ENCODE measurements around the gene EPSTI1.

EPSTI1 gene

GRCh38 chr13:42876887-42877545 lies 115.0 kb downstream of the EPSTI1 start:
- peak overlapping the region in 1 of 2 donors; percentile 3 for H3K4me3 ChIP-seq (replicated peaks in 1 of 2; ENCODE audit: low read depth in 2 of 2, low read length in 2 of 2)
- TF ChIP-seq, protein P1, sequence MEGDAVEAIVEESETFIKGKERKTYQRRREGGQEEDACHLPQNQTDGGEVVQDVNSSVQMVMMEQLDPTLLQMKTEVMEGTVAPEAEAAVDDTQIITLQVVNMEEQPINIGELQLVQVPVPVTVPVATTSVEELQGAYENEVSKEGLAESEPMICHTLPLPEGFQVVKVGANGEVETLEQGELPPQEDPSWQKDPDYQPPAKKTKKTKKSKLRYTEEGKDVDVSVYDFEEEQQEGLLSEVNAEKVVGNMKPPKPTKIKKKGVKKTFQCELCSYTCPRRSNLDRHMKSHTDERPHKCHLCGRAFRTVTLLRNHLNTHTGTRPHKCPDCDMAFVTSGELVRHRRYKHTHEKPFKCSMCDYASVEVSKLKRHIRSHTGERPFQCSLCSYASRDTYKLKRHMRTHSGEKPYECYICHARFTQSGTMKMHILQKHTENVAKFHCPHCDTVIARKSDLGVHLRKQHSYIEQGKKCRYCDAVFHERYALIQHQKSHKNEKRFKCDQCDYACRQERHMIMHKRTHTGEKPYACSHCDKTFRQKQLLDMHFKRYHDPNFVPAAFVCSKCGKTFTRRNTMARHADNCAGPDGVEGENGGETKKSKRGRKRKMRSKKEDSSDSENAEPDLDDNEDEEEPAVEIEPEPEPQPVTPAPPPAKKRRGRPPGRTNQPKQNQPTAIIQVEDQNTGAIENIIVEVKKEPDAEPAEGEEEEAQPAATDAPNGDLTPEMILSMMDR (IDR thresholded peaks at IDR 0.05; ENCODE audit: low read depth, low read length): no peak
- DNase-seq (ENCODE audit: low read depth in 2 of 2): peak; percentile 85 to 88

DNA sequence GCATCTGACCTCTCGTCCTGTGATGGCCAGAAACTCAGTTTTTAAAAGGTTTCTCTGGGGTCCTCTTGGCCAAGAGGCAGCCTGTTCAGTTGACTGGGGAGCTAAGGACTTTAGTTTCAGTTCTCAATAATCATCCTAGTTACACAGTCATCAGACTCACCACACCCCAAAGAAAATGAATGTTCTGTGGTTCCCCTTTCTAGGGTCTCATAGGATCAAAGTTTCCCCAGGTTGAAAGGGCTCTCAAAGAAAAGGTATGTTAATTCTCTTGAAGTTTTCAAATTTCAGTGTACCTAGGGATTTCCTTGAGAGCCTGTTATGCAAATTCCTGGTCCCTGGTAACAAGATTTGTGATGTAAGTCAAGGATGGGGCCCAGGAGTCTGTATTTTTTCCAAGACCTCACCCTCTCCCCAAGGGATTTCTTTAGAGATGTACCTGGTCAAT lies 115.7 kb downstream of the EPSTI1 start:
- TF ChIP-seq, protein P1 (IDR thresholded peaks at IDR 0.05; ENCODE audit: low read depth, low read length): no peak
- DNase-seq (ENCODE audit: low read depth in 2 of 2): peak; percentile 22 to 45
- H3K4me3 ChIP-seq (replicated peaks in 1 of 2; ENCODE audit: low read depth in 2 of 2, low read length in 2 of 2): no peak overlapping the region

GRCh38 chr13:42875475-42876269 lies 116.4 kb downstream of the EPSTI1 start:
- no peak overlapping the region for H3K4me3 ChIP-seq (replicated peaks in 1 of 2; ENCODE audit: low read depth in 2 of 2, low read length in 2 of 2)
- TF ChIP-seq, protein P1 (IDR thresholded peaks at IDR 0.05; ENCODE audit: low read depth, low read length): peak; percentile 38
- DNase-seq (ENCODE audit: low read depth in 2 of 2): peak; percentile 64 to 85

GRCh38 chr13:42874221-42874620 lies 117.8 kb downstream of the EPSTI1 start:
- TF ChIP-seq, protein P1 (IDR thresholded peaks at IDR 0.05; ENCODE audit: low read depth, low read length): no peak
- DNase-seq (ENCODE audit: low read depth in 2 of 2): peak in 1 of 2 donors; percentile 45
- H3K4me3 ChIP-seq (replicated peaks in 1 of 2; ENCODE audit: low read depth in 2 of 2, low read length in 2 of 2): no peak overlapping the region

DNA sequence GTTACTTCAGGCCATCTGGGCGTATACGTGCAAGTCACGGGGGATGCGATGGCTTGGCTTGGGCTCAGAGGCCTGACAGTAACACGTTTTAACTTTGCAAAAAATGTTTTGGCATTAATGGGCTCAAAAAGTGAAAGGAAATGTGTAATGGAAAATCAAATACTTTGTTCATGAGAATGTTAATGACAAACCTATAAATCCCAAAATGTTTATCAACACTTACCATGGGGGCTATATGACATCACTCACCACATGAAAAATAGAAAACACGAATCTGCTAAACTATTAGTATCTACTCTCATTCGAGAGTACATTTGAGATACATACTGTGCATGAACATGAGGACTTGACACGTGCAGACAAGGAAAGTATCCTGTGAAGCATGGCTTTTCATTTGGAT lies 119.0 kb downstream of the EPSTI1 start:
- H3K4me3 ChIP-seq (replicated peaks in 1 of 2; ENCODE audit: low read depth in 2 of 2, low read length in 2 of 2): no peak overlapping the region
- no peak for DNase-seq (ENCODE audit: low read depth in 2 of 2)
- TF ChIP-seq, protein P1 (IDR thresholded peaks at IDR 0.05; ENCODE audit: low read depth, low read length): no peak

GRCh38 chr13:42867232-42867631 lies 124.8 kb downstream of the EPSTI1 start:
- TF ChIP-seq, protein P1 (IDR thresholded peaks at IDR 0.05; ENCODE audit: low read depth, low read length): no peak
- H3K4me3 ChIP-seq (replicated peaks in 1 of 2; ENCODE audit: low read depth in 2 of 2, low read length in 2 of 2): no peak overlapping the region
- no peak for DNase-seq (ENCODE audit: low read depth in 2 of 2)
